Effector memory CD4-positive, alpha-beta T cell (primary cell): ENCODE measurements around the gene MLLT10.
A peak's percentile ranks its signal among the peaks of the same experiment; 100 is the strongest.

Source experiments
- DNase-seq, 3 donors: peaks; one replicate each; pipeline ENCODE4 v3.0.0-alpha.2; 2020
- H3K27ac ChIP-seq: 2 replicates; pipeline ENCODE4 v1.7.0; 2013; ENCODE audit warnings: mild to moderate bottlenecking, low read length, moderate library complexity; ENCODE audit not compliant: insufficient read depth, poor library complexity, severe bottlenecking
- H3K27me3 ChIP-seq: replicated peaks from 2 replicates; pipeline ENCODE4 v1.7.0; 2013; ENCODE audit warnings: mild to moderate bottlenecking, low read length; ENCODE audit not compliant: insufficient read depth, control insufficient read depth, poor library complexity, severe bottlenecking
- H3K36me3 ChIP-seq: 2 replicates; pipeline ENCODE4 v1.7.0; 2013; ENCODE audit warnings: mild to moderate bottlenecking, low read length, moderate library complexity; ENCODE audit not compliant: control insufficient read depth, insufficient read depth
- H3K4me1 ChIP-seq: 2 replicates; pipeline ENCODE4 v1.7.0; 2013; ENCODE audit warnings: low read length, mild to moderate bottlenecking; ENCODE audit not compliant: control insufficient read depth, insufficient read depth, poor library complexity, severe bottlenecking
- H3K4me3 ChIP-seq: 2 replicates; pipeline ENCODE4 v1.7.0; 2013; ENCODE audit warnings: low read length, low read depth, mild to moderate bottlenecking; ENCODE audit not compliant: insufficient read depth, poor library complexity, severe bottlenecking
- H3K9me3 ChIP-seq: 2 replicates; pipeline ENCODE4 v1.7.0; 2013; ENCODE audit warnings: mild to moderate bottlenecking, low read length, moderate library complexity; ENCODE audit not compliant: control insufficient read depth

The MLLT10 gene

DNA sequence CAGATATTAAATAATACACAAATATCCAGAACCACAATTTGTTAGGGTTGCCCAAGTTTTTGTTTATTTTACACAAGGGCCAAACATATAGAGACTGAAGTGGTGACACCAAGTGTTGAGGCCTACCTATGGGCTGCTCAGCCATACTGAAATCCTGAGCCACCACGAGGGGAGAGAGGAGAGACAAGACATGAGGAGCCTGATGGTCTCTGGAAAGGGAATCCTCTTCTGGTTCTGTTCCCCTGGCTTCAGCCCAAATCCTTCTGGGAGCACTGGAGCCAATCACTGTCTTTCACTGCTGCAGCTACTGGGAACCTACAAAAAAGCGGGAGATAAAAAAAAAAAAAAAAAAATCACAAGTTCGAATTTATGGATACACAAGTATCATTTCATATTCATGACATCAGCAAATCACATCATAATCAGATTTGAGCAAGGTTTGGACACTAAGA lies 10.4 kb upstream of the MLLT10 start:
- DNase-seq = no peak
- no peaks in the 10 kb centered on the region for H3K9me3 ChIP-seq
- H3K4me1 ChIP-seq = peaks cover 24% of the 10 kb centered on the region
- no peaks in the 10 kb centered on the region for H3K36me3 ChIP-seq
- H3K27ac ChIP-seq = no peak overlapping the region
- no peak overlapping the region for H3K4me3 ChIP-seq
- H3K27me3 ChIP-seq = peaks cover 32% of the 10 kb centered on the region

DNA sequence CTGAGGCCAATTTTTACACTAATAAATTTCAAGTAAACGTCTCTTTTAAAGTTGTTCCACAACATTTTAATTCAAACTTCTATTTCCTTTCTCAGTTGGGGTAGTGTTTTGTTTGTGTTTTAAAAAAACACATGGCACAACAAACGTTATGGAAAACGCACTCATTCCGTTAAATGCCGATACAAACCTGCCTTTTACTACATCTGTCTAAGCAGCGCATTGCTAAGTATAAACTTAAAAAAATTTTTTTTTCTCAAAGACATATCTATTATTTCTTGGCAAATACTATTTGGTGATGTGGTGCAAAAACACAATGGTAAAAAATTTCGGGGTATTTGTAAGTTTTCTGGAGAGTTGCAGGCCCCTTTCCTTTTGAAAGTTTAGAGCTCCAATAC lies 9.9 kb upstream of the MLLT10 start:
- Histone ChIP-seq H3K9me3 (no peaks in the 10 kb centered on the region), H3K4me3 (no peak overlapping the region), H3K27ac (no peak overlapping the region), H3K36me3 (no peaks in the 10 kb centered on the region), H3K4me1 (peaks cover 19% of the 10 kb centered on the region), H3K27me3 (peaks cover 27% of the 10 kb centered on the region)
- DNase-seq = no peak

DNA sequence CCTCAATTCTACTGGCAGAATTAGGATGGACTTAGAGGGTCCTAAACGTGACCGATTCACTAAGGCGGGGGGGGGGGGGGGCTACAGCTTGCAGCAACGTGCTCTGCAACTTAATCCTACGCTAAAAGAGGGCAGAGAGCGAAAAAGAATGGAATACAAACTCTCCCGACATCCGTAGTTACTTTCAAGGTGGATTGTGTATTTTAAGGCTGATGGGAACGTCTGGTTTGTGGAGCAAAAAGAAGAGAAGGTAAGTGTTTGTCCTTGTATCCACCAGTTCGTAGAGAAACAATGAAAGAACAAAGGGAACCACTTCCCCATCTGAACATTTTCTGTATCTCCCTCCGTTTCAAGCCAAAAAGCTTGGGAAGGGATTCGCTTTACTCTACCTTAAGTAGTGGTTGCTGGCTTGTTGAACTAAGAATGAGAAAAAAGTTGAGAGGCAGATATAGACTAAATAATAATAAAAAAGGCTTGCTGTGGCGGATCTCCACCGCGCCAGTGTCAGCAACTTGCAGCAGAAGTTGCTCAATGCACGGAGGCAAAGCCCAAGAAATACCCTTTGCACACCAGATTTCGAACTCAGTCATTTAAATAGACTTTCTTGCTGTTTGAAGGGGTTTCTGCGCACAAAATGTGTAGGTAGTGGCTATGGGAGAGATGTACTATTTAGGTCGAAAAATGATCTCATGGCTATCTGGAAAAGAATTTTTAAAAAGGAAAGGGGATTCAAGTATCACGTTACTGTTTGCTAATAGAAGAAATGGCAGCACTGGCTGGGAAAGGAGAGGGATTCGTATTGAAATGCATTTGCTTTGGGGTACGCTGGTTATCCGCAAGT lies 9.3 kb upstream of the MLLT10 start:
- peak overlapping the region; percentile 65 for H3K4me3 ChIP-seq
- DNase-seq = no peak
- peaks cover 21% of the 10 kb centered on the region for H3K27me3 ChIP-seq
- H3K4me1 ChIP-seq = peaks cover 13% of the 10 kb centered on the region
- peak overlapping the region; percentile 73 for H3K27ac ChIP-seq
- H3K9me3 ChIP-seq = no peaks in the 10 kb centered on the region
- no peaks in the 10 kb centered on the region for H3K36me3 ChIP-seq

DNA sequence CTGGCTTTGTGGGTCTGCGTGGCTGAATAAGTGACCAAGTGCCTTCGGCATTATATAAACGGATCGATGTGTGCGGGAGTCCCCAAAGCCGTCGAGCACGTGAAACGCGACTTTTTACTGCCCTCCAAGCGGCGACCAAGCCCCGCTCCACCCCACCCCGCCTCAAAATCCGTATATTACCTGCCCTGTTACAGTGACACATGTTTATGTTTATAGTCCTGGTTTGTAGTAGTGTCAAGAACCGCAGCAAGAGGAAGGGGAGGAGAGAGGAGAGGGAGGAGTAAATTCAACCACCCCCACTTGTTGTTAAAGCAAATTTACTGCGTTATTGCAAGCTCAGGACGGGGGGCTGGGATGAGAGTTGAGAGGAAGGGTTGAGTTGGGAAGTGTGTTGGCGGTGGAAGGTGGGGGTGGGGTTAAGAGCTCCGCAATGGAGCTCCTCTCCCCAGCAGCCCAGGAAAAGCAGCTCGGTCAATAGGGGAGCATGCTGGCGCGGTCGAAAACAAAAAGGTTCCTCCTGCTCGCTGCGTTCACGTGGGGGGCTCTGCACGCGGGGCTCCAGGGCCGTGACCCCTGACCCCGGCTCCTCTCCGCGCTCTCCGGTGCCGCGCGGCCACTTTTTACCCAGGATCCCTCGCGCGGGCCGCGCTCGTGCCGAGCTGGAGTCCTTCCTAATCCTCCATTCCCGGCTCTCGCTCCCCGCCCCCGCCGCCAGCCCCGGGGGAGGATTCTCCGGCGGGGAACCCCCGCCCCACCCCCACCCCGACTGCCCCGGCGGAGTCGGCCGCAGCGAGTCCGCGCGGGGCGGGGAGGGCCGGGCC lies 8.5 kb upstream of the MLLT10 start, which contains the start of gene SKIDA1:
Gene SKIDA1, minus strand, starts transcription at position 316 of the 821 bp plus-strand sequence. CDS start 7,860 bp downstream, outside the sequence.
- H3K27me3 ChIP-seq = peaks cover 14% of the 10 kb centered on the region
- H3K9me3 ChIP-seq = no peaks in the 10 kb centered on the region
- no peaks in the 10 kb centered on the region for H3K36me3 ChIP-seq
- H3K4me1 ChIP-seq = peaks cover 9% of the 10 kb centered on the region
- peak; percentile 25 to 54 (median 37) for DNase-seq
- peak within 1 kb of the TSS; percentile 73 for H3K27ac ChIP-seq
- peak within 1 kb of the TSS; percentile 65 for H3K4me3 ChIP-seq

DNA sequence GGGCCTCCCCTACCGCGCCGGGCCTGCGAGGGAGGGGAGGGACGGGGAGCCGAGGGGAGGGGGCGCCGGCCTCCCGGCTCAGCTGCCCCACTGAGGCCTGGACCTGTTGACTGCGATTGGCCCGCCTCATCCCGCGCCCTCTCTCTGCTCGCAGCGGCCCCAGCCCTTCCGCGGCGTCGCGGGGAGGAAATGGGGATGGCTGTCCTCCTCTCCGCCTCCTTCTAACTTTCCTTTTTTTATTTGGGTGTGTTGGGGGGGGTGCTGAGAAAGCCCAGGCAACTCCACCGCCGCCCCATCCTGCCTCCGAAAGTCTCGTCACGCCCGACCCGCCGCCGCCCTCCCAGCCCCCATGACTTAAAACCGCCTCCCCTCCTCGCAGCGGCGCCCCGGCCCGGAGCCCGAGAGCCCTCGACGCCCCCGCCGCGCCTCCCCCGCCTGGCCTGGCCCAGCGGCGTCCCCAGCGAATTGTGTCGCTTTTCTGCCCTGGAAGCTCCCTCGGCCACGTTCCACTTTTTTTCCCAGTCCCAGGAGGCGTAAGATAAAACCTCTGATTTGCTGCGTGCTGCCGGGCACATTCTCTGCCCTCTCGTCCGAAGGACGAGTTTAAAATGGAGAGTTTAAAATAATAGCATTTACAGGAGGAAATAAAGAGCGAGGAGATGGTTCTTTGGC lies 7.7 kb upstream of the MLLT10 start:
- Histone ChIP-seq H3K4me3 (peak overlapping the region; percentile 65), H3K4me1 (peaks cover 9% of the 10 kb centered on the region), H3K36me3 (no peaks in the 10 kb centered on the region), H3K9me3 (no peaks in the 10 kb centered on the region), H3K27ac (peak overlapping the region; percentile 73), H3K27me3 (peaks cover 7% of the 10 kb centered on the region)
- DNase-seq = peak; percentile 47 to 53 (median 51)

DNA sequence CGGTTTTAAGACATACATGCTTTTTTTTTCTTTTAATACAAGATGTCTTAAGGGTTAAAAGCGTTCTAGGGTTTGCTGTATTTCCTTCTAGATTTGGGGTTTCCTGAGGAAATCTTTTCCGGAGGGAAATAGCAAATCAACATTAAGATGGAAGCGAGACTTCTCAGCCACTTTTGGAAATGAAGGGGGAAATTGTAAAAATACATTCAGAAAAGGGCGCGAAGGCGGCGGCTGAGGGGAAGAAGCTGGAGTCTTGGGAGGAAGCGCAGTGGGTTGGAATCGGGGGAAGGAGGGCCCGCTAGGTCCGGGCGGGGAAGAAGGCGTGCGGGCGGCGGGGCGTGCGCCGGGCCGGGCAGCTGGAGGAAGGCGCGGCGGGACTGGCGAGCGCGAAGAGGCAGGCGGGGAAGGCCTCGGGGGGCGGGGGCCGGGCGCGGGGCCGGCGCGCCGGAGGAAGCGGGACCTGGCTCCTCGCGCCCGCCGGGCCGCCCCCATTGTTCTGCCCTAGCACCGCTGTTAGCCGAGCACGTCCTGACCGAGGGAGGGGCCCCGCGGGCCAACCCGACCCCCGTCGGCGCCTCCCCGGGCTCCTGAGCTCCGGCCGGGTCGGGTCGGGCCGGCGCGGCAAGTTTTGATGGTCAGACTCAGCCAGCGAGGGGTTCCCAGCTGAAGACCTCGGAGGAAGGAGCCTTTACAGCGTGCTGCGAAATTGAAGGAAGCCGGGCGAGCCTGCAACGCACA lies 7.0 kb upstream of the MLLT10 start:
- Histone ChIP-seq H3K27me3 (peaks cover under 1% of the 10 kb centered on the region), H3K9me3 (no peaks in the 10 kb centered on the region), H3K4me3 (peak overlapping the region; percentile 65), H3K27ac (peak overlapping the region; percentile 73), H3K4me1 (peaks cover 9% of the 10 kb centered on the region), H3K36me3 (no peaks in the 10 kb centered on the region)
- no peak for DNase-seq

DNA sequence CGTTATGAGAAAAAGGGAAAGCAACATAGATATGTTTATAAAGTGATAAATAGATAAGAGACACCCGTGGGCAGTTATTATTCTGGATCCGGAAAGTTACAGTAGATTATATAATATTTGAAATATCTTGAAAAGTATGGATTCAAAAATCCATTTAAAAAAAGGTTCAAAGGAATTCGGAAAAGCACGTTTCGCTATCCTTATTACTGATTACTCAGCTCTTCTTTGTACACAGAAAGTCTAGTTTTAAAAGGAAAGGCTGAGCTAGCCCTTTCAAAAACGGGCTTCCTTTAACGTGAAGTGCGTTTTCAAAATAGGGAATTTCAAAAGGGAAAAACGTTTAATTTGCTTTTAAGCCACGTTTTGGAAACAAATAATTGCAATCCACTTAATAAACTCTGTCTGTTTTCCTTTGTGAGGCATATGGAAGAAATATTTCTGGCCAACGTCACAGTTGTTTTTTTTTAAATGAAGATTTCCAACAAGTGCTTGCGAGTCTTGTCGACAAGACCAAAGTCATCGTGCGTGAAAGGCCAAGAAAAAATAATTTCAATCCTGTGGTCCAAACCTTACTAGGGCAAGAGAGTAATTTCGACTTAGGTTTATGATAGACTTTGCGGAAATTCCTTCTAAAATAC lies 6.3 kb upstream of the MLLT10 start:
- no peak for DNase-seq
- Histone ChIP-seq H3K4me3 (peak overlapping the region; percentile 59), H3K27me3 (no peaks in the 10 kb centered on the region), H3K36me3 (no peaks in the 10 kb centered on the region), H3K27ac (peak overlapping the region; percentile 73), H3K4me1 (peaks cover 9% of the 10 kb centered on the region), H3K9me3 (no peaks in the 10 kb centered on the region)

DNA sequence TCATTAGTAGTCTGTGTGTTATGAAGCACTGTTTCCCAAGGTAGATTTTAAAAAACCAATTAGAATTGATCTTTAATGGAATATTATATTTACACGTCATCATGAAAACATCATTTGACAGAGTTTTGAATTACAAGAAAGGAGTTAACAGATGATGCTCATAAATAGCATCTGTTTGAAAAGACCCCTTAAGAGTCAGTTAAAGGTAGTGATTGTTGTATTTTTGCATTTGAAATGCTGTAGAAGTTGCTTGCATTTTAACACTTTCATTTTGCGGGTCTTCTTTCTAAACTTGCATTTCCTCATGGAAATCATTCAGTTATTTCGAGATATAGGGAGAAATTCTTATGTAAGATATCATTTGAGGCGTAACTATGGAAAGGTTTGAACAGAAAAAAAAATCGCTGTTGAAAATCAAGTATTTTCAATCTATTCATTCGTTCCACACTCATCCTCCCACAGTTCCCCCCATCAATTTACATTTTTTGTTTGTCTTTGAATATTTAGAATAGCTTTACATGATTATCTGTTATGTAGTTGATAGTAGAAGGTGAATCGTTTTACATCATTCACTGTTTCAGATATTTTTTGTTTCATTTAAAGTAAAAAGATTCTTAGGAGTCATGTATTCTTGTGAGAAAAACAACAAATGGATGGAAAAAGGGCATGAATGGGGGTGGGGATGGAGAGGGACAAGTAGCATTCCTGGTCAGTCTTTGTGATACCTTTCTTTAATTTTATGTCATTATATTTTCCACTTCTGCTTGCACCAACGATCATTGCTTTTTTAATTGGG lies 5.6 kb upstream of the MLLT10 start:
- H3K9me3 ChIP-seq = no peaks in the 10 kb centered on the region
- no peaks in the 10 kb centered on the region for H3K27me3 ChIP-seq
- no peaks in the 10 kb centered on the region for H3K36me3 ChIP-seq
- H3K4me3 ChIP-seq = no peak overlapping the region
- H3K27ac ChIP-seq = no peak overlapping the region
- DNase-seq = no peak
- H3K4me1 ChIP-seq = peaks cover 13% of the 10 kb centered on the region
